Activated T-cell treated with anti-CD3 and anti-CD28 coated beads, Interleukin-2, amount 50 U/mL, for 1 hour (primary cell): Measurements from ENCODE around the gene TTC17.

ENCODE experiments used
- DNase-seq: peaks from one replicate; pipeline ENCODE4 v3.0.0-alpha.2; 2020

TTC17 gene

DNA sequence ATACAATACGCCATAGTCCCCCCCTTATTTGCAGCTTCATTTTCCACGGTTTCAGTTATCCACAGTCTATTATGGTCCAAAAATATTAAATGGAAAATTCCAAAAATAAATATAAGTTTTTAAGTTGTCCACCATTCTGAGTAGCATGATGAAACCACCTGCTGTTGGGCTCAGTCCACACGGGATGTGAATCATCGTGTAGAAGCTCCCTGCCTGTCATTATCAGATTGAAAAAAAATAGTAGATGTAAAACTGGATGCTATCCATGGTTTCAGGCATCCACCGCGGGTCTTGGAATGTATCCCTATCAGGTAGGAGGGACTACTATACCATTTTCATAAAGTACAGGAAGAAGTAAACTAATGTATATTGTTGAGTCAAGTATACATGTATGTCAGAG is 127.4 kb downstream of the TTC17 start:
- DNase-seq = no peak

DNA sequence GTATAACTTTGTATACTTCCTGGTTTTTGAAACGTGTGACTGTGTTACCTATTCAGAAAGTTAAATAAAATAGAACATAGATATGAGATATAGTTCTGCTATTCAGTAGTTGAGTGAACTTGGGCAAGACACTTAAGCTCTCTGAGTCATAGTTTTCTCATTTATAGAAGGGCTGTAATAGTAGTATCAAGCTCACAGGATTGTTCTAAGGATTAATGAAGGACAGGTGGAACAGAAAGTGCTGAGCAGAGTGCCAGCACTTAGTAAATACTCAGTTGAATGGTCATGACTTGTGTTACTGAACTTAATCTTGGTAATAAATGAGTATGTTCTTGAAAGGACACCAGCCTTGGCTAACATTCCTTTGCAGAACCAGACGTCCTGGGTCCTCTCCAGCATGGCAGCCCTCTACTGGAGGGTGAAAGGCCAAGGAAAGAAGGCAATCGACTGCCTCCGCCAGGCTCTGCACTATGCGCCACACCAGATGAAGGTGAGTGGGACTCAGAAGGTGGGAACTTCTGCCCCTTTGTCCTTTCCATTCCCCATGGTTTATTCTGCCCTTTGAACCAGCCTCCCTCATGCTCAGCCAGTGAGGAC is 131.2 kb downstream of the TTC17 start:
- no peak for DNase-seq

DNA sequence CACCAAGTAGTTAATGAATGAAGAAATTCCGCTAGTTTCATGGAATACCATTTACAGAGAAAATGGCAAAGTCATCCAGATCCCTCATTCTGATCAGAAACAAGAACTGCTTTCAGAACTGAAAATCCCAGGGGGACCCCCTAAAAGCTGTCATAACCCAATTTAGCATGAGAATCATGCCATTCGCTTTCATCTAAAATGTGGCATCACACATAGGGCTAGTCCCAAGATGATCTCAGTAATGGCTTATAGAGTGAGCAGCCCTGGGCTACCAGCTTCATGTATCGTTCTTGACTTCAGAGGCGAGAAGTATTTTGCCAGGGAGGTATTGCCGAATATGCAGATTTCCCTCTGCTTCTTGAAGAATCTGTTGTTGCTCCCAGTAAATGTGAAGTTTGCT is 134.0 kb downstream of the TTC17 start:
- no peak for DNase-seq

DNA sequence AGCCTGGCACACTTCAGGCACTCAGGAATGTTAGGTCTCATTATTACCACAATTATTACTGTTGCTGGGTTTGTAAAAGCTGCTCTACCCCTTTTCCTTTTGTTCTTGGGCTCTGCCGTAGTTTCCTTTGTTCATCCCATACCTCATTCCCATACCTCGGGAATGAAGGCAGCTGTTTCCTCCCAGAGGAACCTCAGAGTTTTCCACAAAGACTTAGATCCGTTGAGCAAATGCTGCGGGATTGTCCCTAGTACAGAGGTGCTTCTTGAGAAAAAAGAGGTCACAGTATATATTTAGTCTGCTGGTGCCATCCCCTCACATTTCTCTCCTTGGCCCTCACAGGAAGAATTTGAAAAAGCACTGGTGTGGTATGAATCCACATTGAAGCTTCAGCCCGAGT is 134.7 kb downstream of the TTC17 start:
- no peak for DNase-seq

DNA sequence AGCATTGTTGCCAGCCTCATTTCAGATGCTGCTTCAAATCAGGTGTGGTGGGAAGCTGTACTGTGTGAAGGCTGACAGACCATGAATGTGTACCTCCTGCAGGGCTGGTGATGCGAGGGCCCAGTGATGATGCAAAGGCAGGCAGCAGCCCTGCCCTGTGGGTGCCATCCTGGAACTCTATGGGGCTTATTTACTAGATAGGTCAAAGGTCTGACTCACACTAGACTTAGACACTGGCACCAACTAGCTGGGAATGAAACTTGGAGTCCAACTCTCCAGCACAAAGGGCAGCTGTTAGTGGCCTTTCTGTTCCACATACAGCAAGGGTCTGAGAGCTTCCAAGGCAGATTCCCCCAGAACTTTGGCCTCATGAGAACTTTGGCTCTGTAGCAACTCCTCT is 138.4 kb downstream of the TTC17 start:
- DNase-seq = no peak

DNA sequence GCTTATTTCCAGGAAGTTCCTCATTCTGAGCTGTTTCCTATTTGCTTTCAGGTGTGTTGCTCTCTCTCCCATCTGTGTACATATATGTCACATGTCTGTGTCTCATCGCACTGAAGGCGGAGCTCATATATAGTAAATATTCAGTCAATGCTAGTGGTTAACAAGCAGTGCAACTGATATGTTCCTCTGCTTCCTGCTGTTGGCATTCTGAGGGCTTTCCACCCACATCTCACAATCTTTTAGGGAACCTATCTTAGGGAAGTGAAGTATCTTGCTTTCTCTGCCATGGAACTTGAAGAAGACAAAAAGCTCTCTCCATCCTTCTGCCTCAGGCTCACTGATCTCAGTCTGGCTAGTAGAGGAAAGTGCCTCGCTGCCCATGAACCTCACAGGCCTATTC is 139.8 kb downstream of the TTC17 start:
- no peak for DNase-seq

DNA sequence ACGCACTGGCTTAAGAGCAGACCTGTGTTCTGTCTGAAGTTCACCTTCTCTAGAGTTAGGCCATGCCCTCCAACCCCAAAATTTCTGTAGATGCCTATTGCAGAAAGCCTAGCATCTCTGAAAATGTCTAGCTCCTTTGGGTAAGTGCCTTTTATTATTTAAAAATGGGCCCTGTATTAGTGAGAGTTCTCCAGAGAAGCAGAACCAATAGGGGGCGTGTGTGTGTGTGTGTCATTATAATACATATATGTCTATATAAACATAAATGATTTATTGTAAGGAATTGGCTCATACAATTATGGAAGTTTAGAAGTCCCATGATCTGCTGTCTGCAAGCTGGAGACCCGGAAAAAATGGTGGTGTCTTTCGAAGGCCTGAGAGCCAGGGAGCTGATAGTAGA is 144.7 kb downstream of the TTC17 start:
- no peak for DNase-seq

DNA sequence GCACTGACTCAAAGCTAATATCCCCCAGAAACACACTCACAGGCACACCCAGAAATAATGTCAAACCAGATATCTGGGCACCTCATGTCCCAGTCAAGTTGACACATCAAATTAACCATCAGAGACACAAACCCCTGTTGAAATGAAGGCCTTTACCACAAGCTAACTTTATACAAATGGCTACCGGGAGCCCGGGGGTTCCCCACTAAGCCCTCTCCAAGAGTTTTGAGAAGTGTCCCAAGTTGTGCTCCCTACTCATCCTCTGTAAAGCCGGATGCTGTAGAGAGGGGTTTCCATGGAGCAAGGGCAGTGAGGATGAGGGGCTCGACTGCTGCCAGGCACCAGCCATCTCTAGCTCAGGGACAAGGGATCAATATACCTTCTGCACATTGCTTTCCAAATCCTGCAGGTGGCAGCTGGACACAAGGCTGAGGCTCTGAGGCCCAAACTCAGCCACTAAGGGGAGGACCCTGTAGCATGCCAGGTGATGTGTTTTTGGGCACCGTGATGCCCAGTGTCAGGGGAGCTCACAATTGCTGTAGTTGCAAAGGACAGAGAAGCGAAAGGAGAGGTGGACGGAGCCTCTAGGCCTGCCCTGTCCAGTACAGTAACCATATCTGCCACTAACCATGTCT is 145.7 kb downstream of the TTC17 start:
- DNase-seq = no peak

DNA sequence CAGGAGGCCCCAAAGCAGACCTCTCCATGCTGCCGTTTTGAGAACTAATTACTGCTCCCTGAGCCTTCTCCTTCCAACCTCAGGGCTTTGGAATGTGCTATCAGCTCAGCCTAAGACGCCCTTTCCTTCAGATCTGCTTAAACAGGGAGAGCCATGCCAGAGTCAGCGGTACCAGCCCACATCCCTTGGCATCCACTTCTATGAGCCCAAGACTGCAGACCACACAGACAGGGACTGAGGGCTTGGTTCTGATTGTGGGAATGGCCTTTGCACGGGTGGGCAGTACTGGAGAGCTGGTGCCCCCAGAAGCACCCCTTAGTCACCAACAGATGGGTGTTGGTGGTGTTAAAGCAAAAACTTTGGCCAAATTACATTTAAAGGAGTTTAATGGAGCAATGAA is 146.5 kb downstream of the TTC17 start:
- no peak for DNase-seq

DNA sequence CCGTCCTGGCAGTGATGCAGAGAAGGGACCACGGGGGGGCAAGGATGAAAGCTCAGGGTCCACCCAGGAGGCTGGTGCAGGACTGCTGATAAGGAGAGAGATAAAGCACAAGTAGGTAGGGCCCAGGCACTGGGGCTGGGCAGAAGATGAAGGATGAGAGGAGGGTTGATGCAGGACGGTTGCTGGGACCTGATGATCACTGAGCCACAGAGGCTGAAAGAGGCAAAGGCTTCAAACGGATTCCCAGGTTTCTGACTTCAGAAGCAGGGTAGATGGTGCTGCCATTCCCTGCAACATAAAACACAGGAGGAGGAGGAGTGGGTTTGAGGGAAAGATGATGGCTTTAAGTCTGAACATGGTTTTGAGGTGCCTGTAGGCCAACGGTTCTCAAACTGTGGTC is 148.5 kb downstream of the TTC17 start:
- DNase-seq = no peak

DNA sequence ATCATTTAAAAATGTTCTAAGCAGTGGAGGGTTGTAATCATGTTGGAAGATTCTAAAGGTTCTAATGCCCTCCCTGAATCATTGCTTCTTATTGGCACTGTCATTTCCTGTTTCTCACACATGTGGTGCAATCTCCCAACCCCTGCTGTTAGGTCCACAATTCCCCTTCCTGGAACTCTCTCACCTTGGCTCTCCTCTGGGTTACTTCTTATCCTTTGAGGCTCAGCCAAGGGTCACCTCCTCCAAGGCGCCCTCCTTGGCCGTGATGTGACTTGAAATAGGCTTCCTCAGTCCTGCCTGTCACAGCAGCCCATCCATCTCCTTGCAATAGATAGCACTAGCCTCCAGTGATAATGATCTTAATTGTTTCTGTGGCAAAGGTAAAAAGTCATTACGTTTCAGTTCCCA is 149.8 kb downstream of the TTC17 start:
- DNase-seq = no peak

DNA sequence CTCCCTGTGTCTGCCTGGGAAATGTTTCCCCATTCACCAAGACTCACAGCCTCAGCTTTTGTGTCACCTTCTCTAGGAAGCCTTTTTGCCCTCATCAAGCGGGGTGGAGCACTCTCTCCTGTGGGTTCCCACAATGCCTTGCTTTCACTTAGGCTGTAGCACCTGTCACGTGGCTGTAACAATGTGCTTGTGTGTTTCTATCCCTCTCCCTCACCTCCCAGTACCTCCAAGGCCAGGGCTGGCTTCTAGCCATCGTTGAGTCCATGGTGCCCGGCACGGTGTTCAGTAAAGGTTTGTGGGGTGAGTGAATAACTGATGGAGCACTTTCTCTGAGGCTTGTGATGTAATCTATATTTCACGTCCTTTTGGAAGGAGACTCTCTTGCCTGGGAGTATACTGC is 153.2 kb downstream of the TTC17 start:
- no peak for DNase-seq

DNA sequence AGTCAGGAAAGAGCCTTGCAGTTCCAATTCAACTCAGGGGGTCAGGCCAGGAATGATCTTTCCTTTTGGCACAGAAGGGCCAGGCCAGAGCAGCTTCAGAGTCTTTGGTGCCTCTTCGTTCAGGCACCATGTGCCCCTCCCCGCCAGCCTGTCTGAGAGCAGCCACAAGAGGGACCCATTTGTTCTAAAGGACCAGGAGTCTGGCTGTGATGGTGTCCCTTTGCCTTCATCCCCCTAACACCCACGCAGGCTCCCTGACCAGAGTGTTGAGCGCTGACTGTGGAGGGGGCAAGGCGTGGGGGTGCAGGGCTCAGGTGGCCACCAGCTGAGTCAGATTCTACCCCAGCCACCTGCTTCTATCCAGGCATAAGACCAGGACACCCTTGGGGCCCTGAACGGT is 156.4 kb downstream of the TTC17 start:
- DNase-seq = no peak

DNA sequence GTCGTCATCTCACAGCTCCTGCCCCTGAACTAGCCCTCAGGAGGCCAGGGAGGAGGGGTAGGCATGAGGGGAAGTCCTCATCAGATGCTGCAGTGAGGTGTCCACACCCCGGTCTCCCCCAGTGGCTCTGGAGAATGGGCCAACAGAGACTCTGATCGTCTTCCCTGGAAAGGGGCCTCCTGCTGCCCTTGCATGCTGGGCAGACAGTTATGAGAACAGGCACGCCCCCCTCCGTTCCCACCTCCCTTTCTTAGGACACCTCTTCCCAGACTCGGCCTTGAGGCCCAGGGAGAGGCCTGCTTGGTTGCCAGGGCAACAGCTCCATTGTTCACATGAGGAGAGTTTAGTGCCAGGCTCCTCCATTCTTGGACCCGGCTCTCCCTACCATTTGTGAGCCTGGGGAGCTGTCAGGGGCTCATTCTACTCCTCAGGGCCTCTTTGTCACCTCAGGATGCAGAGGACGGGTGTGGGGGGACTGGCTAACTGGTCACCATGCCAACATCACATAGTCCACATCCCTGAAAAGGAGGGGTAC is 157.7 kb downstream of the TTC17 start:
- no peak for DNase-seq

DNA sequence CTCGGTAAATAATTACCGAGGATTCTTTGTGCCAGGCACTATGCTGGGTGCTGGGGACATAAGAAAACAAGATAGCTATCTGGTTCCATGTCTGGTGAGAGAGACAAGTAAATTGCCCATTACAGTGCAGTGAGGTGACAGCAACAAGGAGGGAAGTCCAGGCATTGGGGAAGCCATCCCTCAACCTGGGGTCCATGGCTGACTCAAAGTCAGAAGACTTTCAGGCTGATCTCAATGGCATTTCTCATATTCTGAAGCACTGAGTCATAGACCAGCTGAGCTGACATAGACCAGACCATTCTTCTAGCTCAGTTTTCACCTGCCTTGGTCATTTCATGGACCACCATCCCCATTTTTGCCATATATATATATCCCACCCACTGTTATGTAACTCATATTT is 158.8 kb downstream of the TTC17 start:
- DNase-seq = no peak

DNA sequence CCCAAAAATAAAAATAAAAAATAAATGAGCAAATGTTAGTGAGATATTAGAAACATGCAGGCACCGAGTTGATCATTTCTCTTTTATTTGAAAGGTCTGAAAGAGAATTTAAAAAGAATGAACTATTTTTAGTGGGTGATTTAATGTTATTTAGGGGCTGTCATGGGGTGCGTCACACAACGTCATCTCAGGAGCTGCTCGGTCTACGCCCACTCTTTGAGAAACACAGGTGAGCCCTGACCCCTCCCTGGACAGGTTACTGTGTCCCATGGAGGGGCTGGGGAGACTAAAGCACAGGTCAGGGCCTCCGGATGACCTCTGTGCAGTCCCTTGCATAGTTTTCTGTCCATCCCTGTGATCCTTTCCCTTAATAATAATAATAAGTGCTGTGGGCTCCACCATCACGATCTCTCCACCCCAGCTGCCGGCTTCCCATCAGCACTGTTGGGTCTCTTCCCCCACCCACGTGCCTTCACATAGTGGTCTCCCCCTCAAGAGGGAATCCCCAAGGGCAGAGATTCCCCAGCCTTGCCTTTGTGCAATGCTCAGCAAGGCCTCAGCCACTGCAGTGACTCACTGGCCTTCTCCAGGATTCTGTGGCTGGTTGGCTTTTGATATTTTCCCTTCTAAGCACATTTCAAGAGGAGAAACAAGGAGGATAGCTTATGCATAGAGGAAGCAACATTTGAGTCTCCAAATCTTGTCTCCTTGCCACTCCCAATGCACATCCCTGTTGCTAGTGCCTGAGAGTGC is 159.9 kb downstream of the TTC17 start:
- no peak for DNase-seq

DNA sequence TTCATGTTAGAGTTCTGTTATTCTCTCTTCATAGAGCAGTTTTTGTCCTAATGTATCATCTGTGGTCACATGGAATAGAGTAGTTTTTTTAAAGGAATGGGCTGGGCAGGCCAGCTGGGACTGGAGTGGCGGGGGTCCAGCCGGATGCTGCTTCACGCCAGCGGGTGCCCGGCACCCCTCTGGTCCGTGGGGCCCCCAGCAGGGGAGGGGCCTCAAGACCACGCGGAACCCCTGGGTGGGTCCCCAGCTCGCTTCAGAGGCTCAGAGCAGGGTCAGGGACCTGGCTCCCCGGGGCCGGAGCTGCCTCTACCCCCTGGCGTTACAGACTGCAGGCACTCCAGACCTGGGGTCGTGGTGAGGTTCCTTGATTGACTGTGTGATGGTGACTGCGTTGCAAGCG is 162.8 kb downstream of the TTC17 start:
- DNase-seq = no peak

DNA sequence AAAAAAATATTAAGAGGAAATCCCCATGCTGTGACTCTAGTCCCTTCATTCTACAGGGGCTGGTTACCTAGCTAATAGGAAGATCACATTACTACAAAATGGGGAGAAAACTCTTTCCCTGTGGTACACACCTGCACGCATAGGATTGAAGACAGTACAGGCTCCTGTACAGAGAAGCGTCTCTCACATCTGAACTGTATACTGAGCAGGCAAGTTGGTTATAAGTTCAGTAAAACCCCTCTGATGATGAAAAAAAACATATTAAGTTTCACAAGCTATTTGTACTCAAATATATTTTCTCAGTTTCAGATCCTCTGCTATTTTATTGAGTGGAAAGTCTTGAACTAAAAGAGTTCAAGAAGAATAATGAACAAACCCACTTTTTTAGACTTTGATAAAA is 164.9 kb downstream of the TTC17 start:
- no peak for DNase-seq

DNA sequence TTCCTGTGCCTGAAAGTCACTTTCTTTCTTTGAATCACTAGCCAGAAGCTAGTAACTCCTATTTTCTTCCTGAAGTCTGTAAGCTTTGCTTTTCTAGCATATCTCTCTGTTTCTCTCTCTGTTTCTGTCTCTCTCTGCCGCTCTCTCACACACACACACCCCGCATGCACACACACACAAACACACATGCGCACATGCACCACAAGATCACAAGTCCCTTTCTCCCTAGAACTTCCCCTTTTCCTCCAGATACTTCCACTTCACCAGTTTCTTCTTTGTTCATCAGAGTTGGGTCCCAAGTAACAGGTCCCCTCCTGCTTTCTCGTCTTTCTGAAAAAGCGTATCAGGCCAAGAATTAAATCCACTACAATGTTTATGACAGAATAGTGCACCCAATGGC is 173.3 kb downstream of the TTC17 start:
- DNase-seq = no peak

DNA sequence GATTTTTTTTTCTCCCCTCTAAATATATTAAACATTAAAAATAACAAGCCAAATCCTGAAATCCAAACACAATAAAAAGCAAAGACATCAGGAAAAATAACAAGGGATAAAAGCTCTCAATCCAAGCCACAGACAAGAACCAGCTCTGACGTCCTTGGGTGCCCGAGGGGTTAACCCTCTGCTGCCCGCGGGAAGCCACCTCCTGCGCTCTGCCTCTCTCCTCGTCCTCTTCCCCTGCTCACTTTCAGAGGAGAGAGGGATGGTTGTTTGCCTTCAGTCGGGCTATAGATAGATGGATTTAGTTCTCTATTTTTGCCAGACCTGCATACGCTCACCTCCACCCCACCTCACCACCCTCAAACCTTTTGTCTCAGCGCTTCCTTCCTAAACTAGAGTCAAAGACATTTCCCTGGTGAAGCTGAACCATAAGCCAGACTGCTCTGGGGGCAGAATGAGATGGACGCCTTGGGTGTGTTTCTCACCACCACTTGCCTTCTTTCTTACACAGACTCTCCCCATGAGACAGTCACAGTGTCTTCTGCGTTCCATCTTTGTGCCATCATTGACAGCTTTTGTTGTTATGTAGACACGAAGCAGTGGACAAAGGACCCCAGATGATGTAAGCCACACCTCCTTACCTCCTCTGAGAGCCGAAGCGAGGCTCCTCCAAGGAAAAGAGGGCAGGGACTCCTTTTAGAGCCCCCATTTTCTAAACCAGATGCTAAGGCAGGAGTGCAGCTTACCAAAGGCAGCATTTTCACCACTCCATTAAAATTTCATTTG is 179.3 kb downstream of the TTC17 start:
- no peak for DNase-seq

DNA sequence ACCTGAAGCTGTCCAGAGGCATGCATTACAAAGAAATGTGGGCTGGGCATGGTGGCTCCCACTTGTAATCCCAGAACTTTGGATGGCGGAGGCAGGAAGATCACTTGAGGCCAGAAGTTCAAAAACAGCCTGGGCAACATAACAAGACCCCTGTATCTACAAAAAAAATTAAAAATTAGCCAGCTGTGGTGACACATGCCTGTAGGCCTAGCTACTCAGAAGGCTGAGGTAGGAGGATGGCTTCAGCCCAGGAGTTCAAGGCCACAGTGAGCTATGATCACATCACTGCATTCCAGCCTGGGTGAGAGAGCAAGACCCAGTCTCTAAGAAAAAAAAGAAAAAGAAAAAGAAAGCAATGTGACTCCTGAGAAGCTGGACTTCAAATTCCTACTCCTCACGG is 183.3 kb downstream of the TTC17 start:
- DNase-seq = no peak

DNA sequence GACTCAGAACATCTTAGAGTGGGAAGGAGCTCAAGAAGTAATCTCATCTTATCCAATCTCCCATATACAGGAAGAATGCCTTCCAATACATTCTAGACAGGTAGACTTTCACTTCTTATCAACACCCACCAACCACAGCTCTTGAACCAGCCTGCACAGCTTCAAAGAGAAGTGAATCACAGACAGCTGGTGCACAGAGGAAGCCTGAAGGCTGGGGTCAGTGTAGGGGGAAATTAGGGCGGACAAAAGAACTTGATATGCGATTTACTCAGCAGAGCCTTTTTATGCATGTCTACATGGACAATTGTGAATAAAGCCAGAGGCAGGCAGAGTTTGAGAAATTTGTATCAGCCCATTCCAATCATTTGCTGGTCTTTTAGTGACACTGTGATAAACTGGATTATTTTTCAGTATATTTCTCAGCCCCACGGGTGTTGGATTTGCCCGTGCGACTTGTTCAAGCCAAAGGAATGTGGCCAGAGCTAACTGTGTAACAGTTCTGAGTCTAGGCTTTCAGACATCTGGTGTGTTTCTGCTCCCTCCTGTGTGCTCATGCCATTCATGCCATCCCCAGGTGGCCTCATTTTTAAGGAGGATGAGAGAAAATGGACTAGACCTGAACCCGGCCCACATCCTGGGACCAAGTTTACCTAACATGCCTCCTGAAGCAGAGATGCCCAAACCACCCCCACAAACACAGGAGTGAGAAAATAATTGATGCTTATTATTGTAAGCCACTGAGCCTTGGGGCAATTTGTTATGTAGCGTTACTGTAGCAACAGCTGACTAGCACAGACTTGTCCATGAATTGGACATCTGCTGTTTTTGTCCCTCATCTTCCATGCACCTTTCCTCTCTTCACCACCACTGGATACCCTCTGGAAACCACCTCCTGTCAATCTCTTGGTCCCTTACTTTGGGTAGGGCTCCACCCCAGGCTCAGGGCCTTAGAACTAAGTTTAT is 184.3 kb downstream of the TTC17 start:
- DNase-seq = no peak
